GM23338 (cell line): ENCODE measurements around the gene GALNT16. TPM values are rescaled to one million over a fixed set of nuclear protein-coding genes. Genes with fewer than 3 reads are reported as not detected.

ENCODE experiments used
- ATAC-seq: fragments of 200-7000 bp; cut with Tn5 transposase; 3 replicates; pipeline ENCODE4 v1.9.1; 2020
- DNase-seq: peaks from one replicate; pipeline ENCODE4 v3.0.0-alpha.2; 2015; ENCODE audit warnings: low spot score
- H2AFZ ChIP-seq: fragments of 200-600 bp; sonication (generic); 2 replicates; pipeline ENCODE4 v1.8.0; 2016; ENCODE audit warnings: antibody characterized with exemption, mild to moderate bottlenecking, moderate library complexity
- H3F3A ChIP-seq: fragments of 200-600 bp; sonication (generic); replicated peaks from 2 replicates; pipeline ENCODE4 v1.8.0; 2017; ENCODE audit warnings: antibody characterized with exemption, mixed run types, low read depth
- H3K27ac ChIP-seq: fragments of 200-600 bp; sonication (generic); 2 replicates; pipeline ENCODE4 v1.6.1; 2016; ENCODE audit warnings: low read depth
- H3K27me3 ChIP-seq: fragments of 200-600 bp; sonication (generic); 2 replicates; pipeline ENCODE4 v1.8.0; 2016; ENCODE audit warnings: mild to moderate bottlenecking, mixed run types, moderate library complexity; ENCODE audit not compliant: insufficient read depth
- H3K36me3 ChIP-seq: fragments of 200-600 bp; sonication (generic); 2 replicates; pipeline ENCODE4 v1.8.0; 2016; ENCODE audit warnings: mild to moderate bottlenecking; ENCODE audit not compliant: insufficient read depth
- H3K4me1 ChIP-seq: fragments of 200-600 bp; sonication (generic); 2 replicates; pipeline ENCODE4 v1.8.0; 2016; ENCODE audit warnings: mild to moderate bottlenecking, moderate library complexity; ENCODE audit not compliant: insufficient read depth
- H3K4me2 ChIP-seq: fragments of 200-600 bp; sonication (generic); 2 replicates; pipeline ENCODE4 v1.7.1; 2017; ENCODE audit warnings: mixed run types
- H3K4me3 ChIP-seq: fragments of 200-600 bp; sonication (generic); 2 replicates; pipeline ENCODE4 v1.6.1; 2016; ENCODE audit warnings: mixed run types
- H3K79me2 ChIP-seq: fragments of 200-600 bp; sonication (generic); replicated peaks from 2 replicates; pipeline ENCODE4 v1.8.0; 2017; ENCODE audit warnings: mild to moderate bottlenecking; ENCODE audit not compliant: insufficient read depth
- H3K9me2 ChIP-seq: fragments of 200-600 bp; sonication (generic); 2 replicates; pipeline ENCODE4 v1.8.0; 2017; ENCODE audit not compliant: insufficient read depth
- H4K20me1 ChIP-seq: fragments of 200-600 bp; sonication (generic); replicated peaks from 2 replicates; pipeline ENCODE4 v1.8.0; 2017; ENCODE audit warnings: mild to moderate bottlenecking; ENCODE audit not compliant: insufficient read depth
- H3K27ac Mint-ChIP-seq: 2 replicates; pipeline ENCODE4 v1.8.0; 2020; ENCODE audit warnings: inconsistent platforms, mild to moderate bottlenecking, moderate library complexity, mixed read lengths
- H3K27me3 Mint-ChIP-seq: 3 replicates; pipeline ENCODE4 v1.8.0; 2022; ENCODE audit warnings: low read depth, mild to moderate bottlenecking, moderate library complexity, mixed read lengths, inconsistent platforms; ENCODE audit not compliant: insufficient read depth, poor library complexity
- H3K36me3 Mint-ChIP-seq: 3 replicates; pipeline ENCODE4 v1.8.0; 2021; ENCODE audit warnings: low read depth, mild to moderate bottlenecking, inconsistent platforms, moderate library complexity, mixed read lengths
- H3K4me1 Mint-ChIP-seq: 3 replicates; pipeline ENCODE4 v1.8.0; 2020; ENCODE audit warnings: mild to moderate bottlenecking, inconsistent platforms, mixed read lengths
- H3K4me3 Mint-ChIP-seq: 3 replicates; pipeline ENCODE4 v1.8.0; 2021; ENCODE audit warnings: moderate library complexity, mild to moderate bottlenecking, inconsistent platforms, mixed read lengths
- H3K9me3 Mint-ChIP-seq: 3 replicates; pipeline ENCODE4 v1.8.0; 2020; ENCODE audit warnings: moderate library complexity, mild to moderate bottlenecking, inconsistent platforms, mixed read lengths
- CREB1 ChIP-seq: fragments of 250-450 bp; sonication (Bioruptor Pico); IDR thresholded peaks from 2 replicates; pipeline ENCODE4 v1.5.0; 2020; ENCODE audit warnings: low read depth, mild to moderate bottlenecking, moderate library complexity
- EZH2 ChIP-seq: fragments of 200-600 bp; sonication (generic); IDR thresholded peaks from one replicate; pipeline ENCODE4 v1.8.0; 2017; ENCODE audit warnings: antibody characterized with exemption, mild to moderate bottlenecking, low read depth; ENCODE audit not compliant: unreplicated experiment
- EZH2phosphoT487 ChIP-seq: fragments of 200-600 bp; sonication (generic); IDR thresholded peaks from one replicate; pipeline ENCODE4 v1.8.1; 2018; ENCODE audit warnings: antibody characterized with exemption; ENCODE audit not compliant: unreplicated experiment
- JUNB ChIP-seq: IDR thresholded peaks from one replicate; pipeline ENCODE4 v1.6.1; 2016; ENCODE audit warnings: antibody characterized with exemption; ENCODE audit not compliant: unreplicated experiment
- NANOG ChIP-seq: IDR thresholded peaks from 2 replicates; pipeline ENCODE4 v1.6.1; 2016; ENCODE audit warnings: antibody characterized with exemption, borderline replicate concordance
- POLR2AphosphoS5 ChIP-seq: IDR thresholded peaks from 2 replicates; pipeline ENCODE4 v1.6.1; 2016; ENCODE audit warnings: antibody characterized with exemption, low read depth
- STAT1 ChIP-seq: IDR thresholded peaks from one replicate; pipeline ENCODE4 v1.6.1; 2016; ENCODE audit warnings: antibody characterized with exemption; ENCODE audit not compliant: unreplicated experiment
- ZNF114 ChIP-seq: fragments of 250-450 bp; sonication (Bioruptor Pico); IDR thresholded peaks from 2 replicates; pipeline ENCODE4 v1.5.0; 2020; ENCODE audit warnings: mild to moderate bottlenecking, moderate library complexity
- ZNF331 ChIP-seq: fragments of 250-450 bp; sonication (Bioruptor Pico); IDR thresholded peaks from 2 replicates; pipeline ENCODE4 v1.5.0; 2020; ENCODE audit warnings: low read depth, mild to moderate bottlenecking, moderate library complexity
- polyA plus RNA-seq: library from polyadenylated mRNA; unstranded; fragments of >200 nt; fragmentation: Nextera tagmentation; extraction: Ambion mirVana; gene quantifications from 2 replicates; pipeline ENCODE4 v1.2.1, GENCODE V29; 2016
- total RNA-seq: library from RNA; depleted of rRNA; stranded (reverse); fragments of >200 nt; shearing (Covaris generic); gene quantifications from 2 replicates; pipeline ENCODE4 v1.2.3, GENCODE V29; 2014
- TF ChIP-seq, protein P1 (sequence below): fragments of 250-450 bp; sonication (Bioruptor Pico); IDR thresholded peaks from 2 replicates; pipeline ENCODE4 v1.5.0; 2020; ENCODE audit warnings: mild to moderate bottlenecking, moderate library complexity
- TF ChIP-seq, protein P2 (sequence below), 2 experiments: fragments of 200-600 bp in 1 of 2; sonication (generic) in 1 of 2; conservative IDR thresholded peaks; 2 replicates each; pipeline versions ENCODE4 v1.5.1 to v1.6.1; 2016 to 2017; ENCODE audit warnings: antibody characterized with exemption in 2 of 2, low read depth in 2 of 2, mild to moderate bottlenecking in 2 of 2, moderate library complexity in 1 of 2
- TF ChIP-seq, protein P3 (sequence below): IDR thresholded peaks from one replicate; pipeline ENCODE4 v1.6.1; 2018; ENCODE audit warnings: antibody characterized with exemption; ENCODE audit not compliant: unreplicated experiment
- TF ChIP-seq, protein P4 (sequence below): IDR thresholded peaks from 2 replicates; pipeline ENCODE4 v1.6.1; 2016; ENCODE audit warnings: antibody characterized with exemption

GALNT16 gene
- total and polyA plus RNA-seq, 2 experiments from 2014 or later = 1.5 to 2.9 TPM

DNA sequence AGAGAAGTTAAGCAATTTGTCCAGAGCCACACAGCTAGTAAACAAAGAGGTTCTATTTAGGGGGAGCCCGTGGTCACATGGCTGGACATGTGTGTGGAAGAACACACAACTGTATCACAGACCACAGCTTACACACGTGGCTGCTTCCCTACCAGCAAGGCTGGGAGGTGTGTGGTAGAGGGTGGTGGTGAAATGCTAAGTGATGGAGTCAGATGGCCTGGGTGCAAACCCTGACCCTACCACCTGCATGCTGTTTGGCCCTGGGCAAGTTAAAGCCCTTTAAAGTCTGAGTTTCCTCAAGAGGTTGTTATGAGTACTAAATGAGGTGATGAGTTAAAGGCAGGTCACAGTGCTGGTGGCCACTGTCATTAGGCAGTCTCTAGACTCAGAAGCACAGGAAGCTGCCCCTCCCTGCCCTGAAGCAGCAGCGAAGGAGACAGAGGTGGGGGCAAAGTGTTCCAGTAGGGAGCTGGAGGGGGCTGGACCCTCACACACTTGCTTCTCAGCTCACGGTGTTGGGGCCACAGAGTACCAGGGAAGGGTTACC, 73.9 kb downstream of the GALNT16 start:
- Histone ChIP-seq H3K4me3 (no peak overlapping the region), H3F3A (no peaks in the 10 kb centered on the region), H3K4me2 (no peak overlapping the region), H3K36me3 (no peaks in the 10 kb centered on the region), H3K4me1 (no peaks in the 10 kb centered on the region), H3K27me3 (no peaks in the 10 kb centered on the region), H3K9me2 (no peaks in the 10 kb centered on the region), H4K20me1 (no peaks in the 10 kb centered on the region), H3K27ac (no peak overlapping the region), H2AFZ (no peak overlapping the region), H3K79me2 (no peaks in the 10 kb centered on the region)
- H3K36me3 Mint-ChIP-seq = no peaks in the 10 kb centered on the region
- H3K27ac Mint-ChIP-seq = no peak overlapping the region
- no peak for ATAC-seq
- H3K4me3 Mint-ChIP-seq = no peak overlapping the region
- TF ChIP-seq EZH2phosphoT487 (no peak), POLR2AphosphoS5 (no peak), EZH2 (no peak), CREB1 (CRISPR knock-in tag) (no peak), JUNB (no peak), STAT1 (no peak), ZNF331 (CRISPR knock-in tag) (no peak), NANOG (no peak), ZNF114 (no peak)
- TF ChIP-seq, protein P1, sequence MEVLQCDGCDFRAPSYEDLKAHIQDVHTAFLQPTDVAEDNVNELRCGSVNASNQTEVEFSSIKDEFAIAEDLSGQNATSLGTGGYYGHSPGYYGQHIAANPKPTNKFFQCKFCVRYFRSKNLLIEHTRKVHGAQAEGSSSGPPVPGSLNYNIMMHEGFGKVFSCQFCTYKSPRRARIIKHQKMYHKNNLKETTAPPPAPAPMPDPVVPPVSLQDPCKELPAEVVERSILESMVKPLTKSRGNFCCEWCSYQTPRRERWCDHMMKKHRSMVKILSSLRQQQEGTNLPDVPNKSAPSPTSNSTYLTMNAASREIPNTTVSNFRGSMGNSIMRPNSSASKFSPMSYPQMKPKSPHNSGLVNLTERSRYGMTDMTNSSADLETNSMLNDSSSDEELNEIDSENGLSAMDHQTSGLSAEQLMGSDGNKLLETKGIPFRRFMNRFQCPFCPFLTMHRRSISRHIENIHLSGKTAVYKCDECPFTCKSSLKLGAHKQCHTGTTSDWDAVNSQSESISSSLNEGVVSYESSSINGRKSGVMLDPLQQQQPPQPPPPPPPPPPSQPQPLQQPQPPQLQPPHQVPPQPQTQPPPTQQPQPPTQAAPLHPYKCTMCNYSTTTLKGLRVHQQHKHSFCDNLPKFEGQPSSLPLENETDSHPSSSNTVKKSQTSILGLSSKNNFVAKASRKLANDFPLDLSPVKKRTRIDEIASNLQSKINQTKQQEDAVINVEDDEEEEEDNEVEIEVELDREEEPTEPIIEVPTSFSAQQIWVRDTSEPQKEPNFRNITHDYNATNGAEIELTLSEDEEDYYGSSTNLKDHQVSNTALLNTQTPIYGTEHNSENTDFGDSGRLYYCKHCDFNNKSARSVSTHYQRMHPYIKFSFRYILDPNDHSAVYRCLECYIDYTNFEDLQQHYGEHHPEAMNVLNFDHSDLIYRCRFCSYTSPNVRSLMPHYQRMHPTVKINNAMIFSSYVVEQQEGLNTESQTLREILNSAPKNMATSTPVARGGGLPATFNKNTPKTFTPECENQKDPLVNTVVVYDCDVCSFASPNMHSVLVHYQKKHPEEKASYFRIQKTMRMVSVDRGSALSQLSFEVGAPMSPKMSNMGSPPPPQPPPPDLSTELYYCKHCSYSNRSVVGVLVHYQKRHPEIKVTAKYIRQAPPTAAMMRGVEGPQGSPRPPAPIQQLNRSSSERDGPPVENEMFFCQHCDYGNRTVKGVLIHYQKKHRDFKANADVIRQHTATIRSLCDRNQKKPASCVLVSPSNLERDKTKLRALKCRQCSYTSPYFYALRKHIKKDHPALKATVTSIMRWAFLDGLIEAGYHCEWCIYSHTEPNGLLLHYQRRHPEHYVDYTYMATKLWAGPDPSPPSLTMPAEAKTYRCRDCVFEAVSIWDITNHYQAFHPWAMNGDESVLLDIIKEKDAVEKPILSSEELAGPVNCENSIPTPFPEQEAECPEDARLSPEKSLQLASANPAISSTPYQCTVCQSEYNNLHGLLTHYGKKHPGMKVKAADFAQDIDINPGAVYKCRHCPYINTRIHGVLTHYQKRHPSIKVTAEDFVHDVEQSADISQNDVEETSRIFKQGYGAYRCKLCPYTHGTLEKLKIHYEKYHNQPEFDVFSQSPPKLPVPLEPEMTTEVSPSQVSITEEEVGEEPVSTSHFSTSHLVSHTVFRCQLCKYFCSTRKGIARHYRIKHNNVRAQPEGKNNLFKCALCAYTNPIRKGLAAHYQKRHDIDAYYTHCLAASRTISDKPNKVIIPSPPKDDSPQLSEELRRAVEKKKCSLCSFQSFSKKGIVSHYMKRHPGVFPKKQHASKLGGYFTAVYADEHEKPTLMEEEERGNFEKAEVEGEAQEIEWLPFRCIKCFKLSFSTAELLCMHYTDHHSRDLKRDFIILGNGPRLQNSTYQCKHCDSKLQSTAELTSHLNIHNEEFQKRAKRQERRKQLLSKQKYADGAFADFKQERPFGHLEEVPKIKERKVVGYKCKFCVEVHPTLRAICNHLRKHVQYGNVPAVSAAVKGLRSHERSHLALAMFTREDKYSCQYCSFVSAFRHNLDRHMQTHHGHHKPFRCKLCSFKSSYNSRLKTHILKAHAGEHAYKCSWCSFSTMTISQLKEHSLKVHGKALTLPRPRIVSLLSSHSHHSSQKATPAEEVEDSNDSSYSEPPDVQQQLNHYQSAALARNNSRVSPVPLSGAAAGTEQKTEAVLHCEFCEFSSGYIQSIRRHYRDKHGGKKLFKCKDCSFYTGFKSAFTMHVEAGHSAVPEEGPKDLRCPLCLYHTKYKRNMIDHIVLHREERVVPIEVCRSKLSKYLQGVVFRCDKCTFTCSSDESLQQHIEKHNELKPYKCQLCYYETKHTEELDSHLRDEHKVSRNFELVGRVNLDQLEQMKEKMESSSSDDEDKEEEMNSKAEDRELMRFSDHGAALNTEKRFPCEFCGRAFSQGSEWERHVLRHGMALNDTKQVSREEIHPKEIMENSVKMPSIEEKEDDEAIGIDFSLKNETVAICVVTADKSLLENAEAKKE (CRISPR knock-in tag) = no peak
- TF ChIP-seq, protein P2, sequence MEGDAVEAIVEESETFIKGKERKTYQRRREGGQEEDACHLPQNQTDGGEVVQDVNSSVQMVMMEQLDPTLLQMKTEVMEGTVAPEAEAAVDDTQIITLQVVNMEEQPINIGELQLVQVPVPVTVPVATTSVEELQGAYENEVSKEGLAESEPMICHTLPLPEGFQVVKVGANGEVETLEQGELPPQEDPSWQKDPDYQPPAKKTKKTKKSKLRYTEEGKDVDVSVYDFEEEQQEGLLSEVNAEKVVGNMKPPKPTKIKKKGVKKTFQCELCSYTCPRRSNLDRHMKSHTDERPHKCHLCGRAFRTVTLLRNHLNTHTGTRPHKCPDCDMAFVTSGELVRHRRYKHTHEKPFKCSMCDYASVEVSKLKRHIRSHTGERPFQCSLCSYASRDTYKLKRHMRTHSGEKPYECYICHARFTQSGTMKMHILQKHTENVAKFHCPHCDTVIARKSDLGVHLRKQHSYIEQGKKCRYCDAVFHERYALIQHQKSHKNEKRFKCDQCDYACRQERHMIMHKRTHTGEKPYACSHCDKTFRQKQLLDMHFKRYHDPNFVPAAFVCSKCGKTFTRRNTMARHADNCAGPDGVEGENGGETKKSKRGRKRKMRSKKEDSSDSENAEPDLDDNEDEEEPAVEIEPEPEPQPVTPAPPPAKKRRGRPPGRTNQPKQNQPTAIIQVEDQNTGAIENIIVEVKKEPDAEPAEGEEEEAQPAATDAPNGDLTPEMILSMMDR (conservative IDR thresholded peaks at IDR 0.05; ENCODE audit: low read depth in 2 of 2) = no peak
- TF ChIP-seq, protein P3, sequence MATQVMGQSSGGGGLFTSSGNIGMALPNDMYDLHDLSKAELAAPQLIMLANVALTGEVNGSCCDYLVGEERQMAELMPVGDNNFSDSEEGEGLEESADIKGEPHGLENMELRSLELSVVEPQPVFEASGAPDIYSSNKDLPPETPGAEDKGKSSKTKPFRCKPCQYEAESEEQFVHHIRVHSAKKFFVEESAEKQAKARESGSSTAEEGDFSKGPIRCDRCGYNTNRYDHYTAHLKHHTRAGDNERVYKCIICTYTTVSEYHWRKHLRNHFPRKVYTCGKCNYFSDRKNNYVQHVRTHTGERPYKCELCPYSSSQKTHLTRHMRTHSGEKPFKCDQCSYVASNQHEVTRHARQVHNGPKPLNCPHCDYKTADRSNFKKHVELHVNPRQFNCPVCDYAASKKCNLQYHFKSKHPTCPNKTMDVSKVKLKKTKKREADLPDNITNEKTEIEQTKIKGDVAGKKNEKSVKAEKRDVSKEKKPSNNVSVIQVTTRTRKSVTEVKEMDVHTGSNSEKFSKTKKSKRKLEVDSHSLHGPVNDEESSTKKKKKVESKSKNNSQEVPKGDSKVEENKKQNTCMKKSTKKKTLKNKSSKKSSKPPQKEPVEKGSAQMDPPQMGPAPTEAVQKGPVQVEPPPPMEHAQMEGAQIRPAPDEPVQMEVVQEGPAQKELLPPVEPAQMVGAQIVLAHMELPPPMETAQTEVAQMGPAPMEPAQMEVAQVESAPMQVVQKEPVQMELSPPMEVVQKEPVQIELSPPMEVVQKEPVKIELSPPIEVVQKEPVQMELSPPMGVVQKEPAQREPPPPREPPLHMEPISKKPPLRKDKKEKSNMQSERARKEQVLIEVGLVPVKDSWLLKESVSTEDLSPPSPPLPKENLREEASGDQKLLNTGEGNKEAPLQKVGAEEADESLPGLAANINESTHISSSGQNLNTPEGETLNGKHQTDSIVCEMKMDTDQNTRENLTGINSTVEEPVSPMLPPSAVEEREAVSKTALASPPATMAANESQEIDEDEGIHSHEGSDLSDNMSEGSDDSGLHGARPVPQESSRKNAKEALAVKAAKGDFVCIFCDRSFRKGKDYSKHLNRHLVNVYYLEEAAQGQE = no peak
- TF ChIP-seq, protein P4, sequence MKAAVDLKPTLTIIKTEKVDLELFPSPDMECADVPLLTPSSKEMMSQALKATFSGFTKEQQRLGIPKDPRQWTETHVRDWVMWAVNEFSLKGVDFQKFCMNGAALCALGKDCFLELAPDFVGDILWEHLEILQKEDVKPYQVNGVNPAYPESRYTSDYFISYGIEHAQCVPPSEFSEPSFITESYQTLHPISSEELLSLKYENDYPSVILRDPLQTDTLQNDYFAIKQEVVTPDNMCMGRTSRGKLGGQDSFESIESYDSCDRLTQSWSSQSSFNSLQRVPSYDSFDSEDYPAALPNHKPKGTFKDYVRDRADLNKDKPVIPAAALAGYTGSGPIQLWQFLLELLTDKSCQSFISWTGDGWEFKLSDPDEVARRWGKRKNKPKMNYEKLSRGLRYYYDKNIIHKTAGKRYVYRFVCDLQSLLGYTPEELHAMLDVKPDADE = no peak
- no peaks in the 10 kb centered on the region for H3K27me3 Mint-ChIP-seq
- H3K9me3 Mint-ChIP-seq = no peaks in the 10 kb centered on the region
- no peak for DNase-seq
- H3K4me1 Mint-ChIP-seq = no peaks in the 10 kb centered on the region; the same call in 2 of the 3 replicates
